B cell (primary cell): ENCODE data around the gene LNPK.

Experiments
- EZH2 ChIP-seq: IDR thresholded peaks from 2 replicates; pipeline ENCODE4 v1.6.1; 2012; ENCODE audit warnings: borderline replicate concordance, low read depth, mild to moderate bottlenecking, moderate library complexity, low read length; ENCODE audit not compliant: insufficient read depth, poor library complexity, severe bottlenecking
- TF ChIP-seq, protein P1 (sequence below): fragments of 200-600 bp; IDR thresholded peaks from one replicate; pipeline ENCODE4 v1.8.0; 2022; ENCODE audit warnings: antibody characterized with exemption, mild to moderate bottlenecking

DNA sequence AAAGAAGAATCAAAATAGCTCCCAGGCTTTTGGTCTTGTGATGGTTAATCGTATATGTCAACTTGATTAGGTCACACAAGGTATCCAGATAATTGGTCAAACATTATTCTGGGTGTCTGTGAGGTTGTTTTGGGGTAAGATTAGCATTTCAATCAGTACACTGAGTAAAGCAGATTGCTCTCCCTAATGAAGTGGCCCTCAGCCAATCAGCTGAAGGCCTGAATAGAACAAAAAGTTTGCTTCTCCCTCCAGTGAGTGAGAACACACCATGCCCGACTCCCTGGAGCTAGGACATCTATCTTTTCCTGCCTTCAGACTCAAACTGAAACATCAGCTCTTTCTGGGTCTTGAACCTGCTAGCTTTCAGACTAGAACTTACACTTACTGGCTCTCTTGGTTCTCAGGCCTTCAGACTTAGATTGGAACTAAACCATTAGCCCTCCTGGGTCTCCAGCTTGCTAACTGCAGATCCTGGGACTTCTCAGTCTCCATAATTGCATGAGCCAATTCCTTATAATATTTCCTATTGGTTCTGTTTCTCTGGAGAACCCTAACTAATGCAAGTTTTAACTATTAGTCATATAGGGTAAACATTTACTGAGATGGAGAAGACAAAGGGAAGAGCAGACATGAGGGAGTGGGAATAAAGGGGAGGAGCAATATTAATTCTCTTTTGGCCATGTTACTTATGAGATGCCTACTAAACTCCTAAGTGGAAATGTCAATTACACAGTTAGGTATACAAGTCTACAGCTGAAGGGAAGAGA is 25.5 kb downstream of the LNPK start:
- TF ChIP-seq, protein P1, sequence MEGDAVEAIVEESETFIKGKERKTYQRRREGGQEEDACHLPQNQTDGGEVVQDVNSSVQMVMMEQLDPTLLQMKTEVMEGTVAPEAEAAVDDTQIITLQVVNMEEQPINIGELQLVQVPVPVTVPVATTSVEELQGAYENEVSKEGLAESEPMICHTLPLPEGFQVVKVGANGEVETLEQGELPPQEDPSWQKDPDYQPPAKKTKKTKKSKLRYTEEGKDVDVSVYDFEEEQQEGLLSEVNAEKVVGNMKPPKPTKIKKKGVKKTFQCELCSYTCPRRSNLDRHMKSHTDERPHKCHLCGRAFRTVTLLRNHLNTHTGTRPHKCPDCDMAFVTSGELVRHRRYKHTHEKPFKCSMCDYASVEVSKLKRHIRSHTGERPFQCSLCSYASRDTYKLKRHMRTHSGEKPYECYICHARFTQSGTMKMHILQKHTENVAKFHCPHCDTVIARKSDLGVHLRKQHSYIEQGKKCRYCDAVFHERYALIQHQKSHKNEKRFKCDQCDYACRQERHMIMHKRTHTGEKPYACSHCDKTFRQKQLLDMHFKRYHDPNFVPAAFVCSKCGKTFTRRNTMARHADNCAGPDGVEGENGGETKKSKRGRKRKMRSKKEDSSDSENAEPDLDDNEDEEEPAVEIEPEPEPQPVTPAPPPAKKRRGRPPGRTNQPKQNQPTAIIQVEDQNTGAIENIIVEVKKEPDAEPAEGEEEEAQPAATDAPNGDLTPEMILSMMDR: no peak
- no peak for TF ChIP-seq EZH2
